GM12878 (cell line): Measurements from ENCODE around the gene MICA. TPM values are rescaled to one million over a fixed set of nuclear protein-coding genes. Genes with fewer than 3 reads are reported as not detected.

Experiments used
- ATAC-seq: fragments of 200-7000 bp; cut with Tn5 transposase; 3 replicates; pipeline ENCODE4 v1.9.1; 2020; ENCODE audit warnings: mild to moderate bottlenecking, moderate library complexity
- BruUV-seq: library from RNA; stranded (reverse); fragments of 400-500 nt; replicated peaks from 2 replicates; lab custom pipeline; 2021; lab: Mats Ljungman, UMichigan
- CTCF ChIA-PET: fragments of 300-600 bp; sonication (Branson Sonifier 250); formaldehyde crosslinking; extraction: SDS; loops from one replicate; lab custom pipeline; 2021; ENCODE audit warnings: inconsistent platforms; lab: Yijun Ruan, JAX
- POLR2A ChIA-PET: fragments of 350-600 bp; formaldehyde crosslinking; extraction: SDS; loops from one replicate; lab custom pipeline; 2021; ENCODE audit warnings: inconsistent platforms; lab: Charles Lee
- RAD21 ChIA-PET: fragments of 300-600 bp; sonication (Branson Sonifier 250); formaldehyde crosslinking; loops from one replicate; lab custom pipeline; 2023; ENCODE audit warnings: antibody characterized with exemption; ENCODE audit not compliant: unreplicated experiment; lab: Charles Lee
- SMC1A ChIA-PET: fragments of 300-600 bp; sonication (Branson Sonifier 250); formaldehyde crosslinking; loops from one replicate; lab custom pipeline; 2023; ENCODE audit not compliant: unreplicated experiment, uncharacterized antibody; lab: Charles Lee
- DNase-seq: peaks from one replicate; pipeline ENCODE4 v3.0.0-alpha.2; 2011; ENCODE audit warnings: low read depth, low spot score
- FAIRE-seq: peaks from 3 replicates; lab custom pipeline; 2011; peaks lifted over from hg19 to GRCh38; lab: Jason Lieb, UNC
- H2AFZ ChIP-seq: 2 replicates; pipeline ENCODE4 v1.6.0; 2011; ENCODE audit warnings: low read depth, low read length, control low read depth; ENCODE audit not compliant: control insufficient read depth
- H3K27ac ChIP-seq: 2 replicates; pipeline ENCODE4 v1.5.1; 2011; ENCODE audit warnings: control low read depth; ENCODE audit not compliant: control insufficient read depth, insufficient read depth
- H3K27me3 ChIP-seq, 2 experiments: replicated peaks in 1 of 2; 2 replicates each; pipeline versions ENCODE4 v1.6.0 to v1.6.1; 2011; ENCODE audit warnings: low read length in 1 of 2; ENCODE audit not compliant: control insufficient read depth in 2 of 2, insufficient read depth in 2 of 2
- H3K36me3 ChIP-seq, 2 experiments: 2 replicates each; pipeline ENCODE4 v1.5.1; 2011; ENCODE audit warnings: low read length in 1 of 2; ENCODE audit not compliant: control insufficient read depth in 2 of 2, insufficient read depth in 2 of 2
- H3K4me1 ChIP-seq: 2 replicates; pipeline ENCODE4 v1.6.1; 2011; ENCODE audit warnings: mild to moderate bottlenecking, low read length, moderate library complexity, mixed read lengths; ENCODE audit not compliant: control insufficient read depth, insufficient read depth
- H3K4me2 ChIP-seq: 2 replicates; pipeline ENCODE4 v1.6.0; 2011; ENCODE audit warnings: control low read depth; ENCODE audit not compliant: control insufficient read depth, insufficient read depth
- H3K4me3 ChIP-seq: fragments of 200-600 bp; sonication (generic); 2 replicates; pipeline ENCODE4 v1.5.1; 2016
- H3K79me2 ChIP-seq: 2 replicates; pipeline ENCODE4 v1.6.0; 2011; ENCODE audit warnings: low read length; ENCODE audit not compliant: control insufficient read depth, insufficient read depth
- H3K9ac ChIP-seq: 2 replicates; pipeline ENCODE4 v1.8.0; 2011; ENCODE audit warnings: low read length, control low read depth, mixed read lengths; ENCODE audit not compliant: control insufficient read depth, insufficient read depth
- H3K9me3 ChIP-seq: replicated peaks from 3 replicates; pipeline ENCODE4 v1.5.1; 2011; ENCODE audit warnings: mild to moderate bottlenecking, low read length; ENCODE audit not compliant: control insufficient read depth, insufficient read depth
- H4K20me1 ChIP-seq: 2 replicates; pipeline ENCODE4 v1.6.0; 2011; ENCODE audit not compliant: control insufficient read depth, insufficient read depth
- BHLHE40 ChIP-seq, 2 experiments: fragments of 450-650 bp in 1 of 2; IDR thresholded peaks; 2 replicates each; pipeline ENCODE4 v1.6.1; 2011 to 2017; ENCODE audit warnings: low read depth in 2 of 2, borderline replicate concordance in 1 of 2, improper control_type of control experiment in 1 of 2, low read length in 1 of 2, mild to moderate bottlenecking in 1 of 2
- CBX5 ChIP-seq: sonication (generic); IDR thresholded peaks from 2 replicates; pipeline ENCODE4 v1.6.1; 2016; ENCODE audit warnings: low read depth, moderate library complexity, mild to moderate bottlenecking, inconsistent platforms
- CHD4 ChIP-seq: fragments of 200-600 bp; sonication (generic); IDR thresholded peaks from 2 replicates; pipeline ENCODE4 v1.6.1; 2016; ENCODE audit warnings: mild to moderate bottlenecking
- CREB1 ChIP-seq: IDR thresholded peaks from 2 replicates; pipeline ENCODE4 v1.6.1; 2012; ENCODE audit warnings: low read depth, mild to moderate bottlenecking, inconsistent platforms
- EED ChIP-seq: sonication (generic); IDR thresholded peaks from 2 replicates; pipeline ENCODE4 v1.6.1; 2016; ENCODE audit warnings: antibody characterized with exemption, low read depth
- EGR1 ChIP-seq, 2 experiments: IDR thresholded peaks; 1 replicate in 1 of 2; 2 replicates in 1 of 2; pipeline ENCODE4 v1.6.1; 2011 to 2012; ENCODE audit warnings: low read depth in 2 of 2, low read length in 2 of 2, borderline replicate concordance in 1 of 2, mild to moderate bottlenecking in 1 of 2, moderate library complexity in 1 of 2
- EZH2 ChIP-seq: IDR thresholded peaks from 2 replicates; pipeline ENCODE4 v1.6.1; 2012; ENCODE audit warnings: low read depth, mild to moderate bottlenecking, control low read depth, inconsistent platforms, low read length, borderline replicate concordance; ENCODE audit not compliant: control insufficient read depth
- FOXK2 ChIP-seq: fragments of 450-650 bp; IDR thresholded peaks from 2 replicates; pipeline ENCODE4 v1.6.1; 2017; ENCODE audit warnings: mild to moderate bottlenecking, moderate library complexity
- MEF2A ChIP-seq: IDR thresholded peaks from 2 replicates; pipeline ENCODE4 v1.6.1; 2011; ENCODE audit warnings: low read depth, mild to moderate bottlenecking, low read length, moderate library complexity; ENCODE audit not compliant: insufficient read depth
- NBN ChIP-seq: fragments of 450-650 bp; IDR thresholded peaks from 2 replicates; pipeline ENCODE4 v1.6.1; 2016
- NFYB ChIP-seq: IDR thresholded peaks from 2 replicates; pipeline ENCODE4 v1.6.1; 2011; ENCODE audit warnings: low read depth, mild to moderate bottlenecking, low read length, improper control_type of control experiment, moderate library complexity; ENCODE audit not compliant: insufficient read depth
- NR2C2 ChIP-seq: IDR thresholded peaks from 2 replicates; pipeline ENCODE4 v1.6.1; 2011; ENCODE audit warnings: borderline replicate concordance, low read depth; ENCODE audit not compliant: control insufficient read depth, insufficient read length
- PKNOX1 ChIP-seq: fragments of 450-650 bp; IDR thresholded peaks from 2 replicates; pipeline ENCODE4 v1.6.1; 2016; ENCODE audit warnings: mild to moderate bottlenecking
- POU2F2 ChIP-seq: IDR thresholded peaks from 3 replicates; pipeline ENCODE4 v1.6.1; 2011; ENCODE audit warnings: low read depth, mild to moderate bottlenecking, low read length, borderline replicate concordance
- RBBP5 ChIP-seq: fragments of 200-600 bp; sonication (generic); conservative IDR thresholded peaks from 2 replicates; pipeline ENCODE4 v1.6.1; 2016
- SREBF2 ChIP-seq: IDR thresholded peaks from 2 replicates; pipeline ENCODE4 v1.6.1; 2012; ENCODE audit warnings: mild to moderate bottlenecking, low read length
- TAF1 ChIP-seq: IDR thresholded peaks from 2 replicates; pipeline ENCODE4 v1.6.1; 2011; ENCODE audit warnings: mild to moderate bottlenecking, low read depth, low read length, borderline replicate concordance
- USF2 ChIP-seq: IDR thresholded peaks from 2 replicates; pipeline ENCODE4 v1.6.1; 2011; ENCODE audit warnings: low read depth, low read length, improper control_type of control experiment, borderline replicate concordance
- YY1 ChIP-seq: IDR thresholded peaks from 2 replicates; pipeline ENCODE4 v1.6.1; 2011; ENCODE audit warnings: low read depth, mild to moderate bottlenecking, low read length
- WGBS: methylation state at CpG from one replicate; pipeline ENCODE4 v1.1.6; 2016; ENCODE audit warnings: low lambda C conversion rate; ENCODE audit not compliant: insufficient replicate concordance, insufficient coverage; ENCODE audit errors: missing lambda C conversion rate; 5-methylcytosine and 5-hydroxymethylcytosine counted together
- in situ Hi-C: fragments of 300-500 bp; cut with MboI; formaldehyde crosslinking; loops from 9 replicates; pipeline ENCODE4 v1.14.3; 2018; ENCODE audit warnings: mixed read lengths
- intact Hi-C: fragments of 100-400 bp; cut with micrococcal nuclease; formaldehyde crosslinking; loops from one replicate; pipeline ENCODE4 v1.14.2; 2022; ENCODE audit not compliant: unreplicated experiment
- polyA plus RNA-seq, 11 experiments: library from polyadenylated mRNA; depleted of rRNA in 4 of 11; unstranded in 6 of 11; stranded (reverse) in 5 of 11; fragments of >200 nt; fragmentation: Nextera tagmentation in 4 of 11; fragmentation: Illumina TruSeq in 1 of 11; extraction: Ambion mirVana in 4 of 11; extraction: Trizol in 1 of 11; gene quantifications; 1 replicate in 1 of 11; 2 replicates in 10 of 11; pipeline versions ENCODE4 v1.2.1 to v1.2.3, GENCODE V29; 2011 to 2016; ENCODE audit warnings: inconsistent platforms in 2 of 11, missing spikeins in 2 of 11, low read depth in 1 of 11
- total RNA-seq, 4 experiments: library from RNA; depleted of rRNA in 3 of 4; stranded (reverse); fragments of >200 nt in 3 of 4; fragmentation: Illumina TruSeq in 1 of 4; extraction: Trizol in 1 of 4; gene quantifications; 2 replicates each; pipeline versions ENCODE4 v1.2.1 to v1.2.3, GENCODE V29; 2013 to 2021

The MICA gene
- total and polyA plus RNA-seq, 10 of the 15 experiments (the other 5 are each of a cell fraction or from before 2014, with no cell fraction given): 3.6 to 10.5 (median 6.9) TPM

DNA sequence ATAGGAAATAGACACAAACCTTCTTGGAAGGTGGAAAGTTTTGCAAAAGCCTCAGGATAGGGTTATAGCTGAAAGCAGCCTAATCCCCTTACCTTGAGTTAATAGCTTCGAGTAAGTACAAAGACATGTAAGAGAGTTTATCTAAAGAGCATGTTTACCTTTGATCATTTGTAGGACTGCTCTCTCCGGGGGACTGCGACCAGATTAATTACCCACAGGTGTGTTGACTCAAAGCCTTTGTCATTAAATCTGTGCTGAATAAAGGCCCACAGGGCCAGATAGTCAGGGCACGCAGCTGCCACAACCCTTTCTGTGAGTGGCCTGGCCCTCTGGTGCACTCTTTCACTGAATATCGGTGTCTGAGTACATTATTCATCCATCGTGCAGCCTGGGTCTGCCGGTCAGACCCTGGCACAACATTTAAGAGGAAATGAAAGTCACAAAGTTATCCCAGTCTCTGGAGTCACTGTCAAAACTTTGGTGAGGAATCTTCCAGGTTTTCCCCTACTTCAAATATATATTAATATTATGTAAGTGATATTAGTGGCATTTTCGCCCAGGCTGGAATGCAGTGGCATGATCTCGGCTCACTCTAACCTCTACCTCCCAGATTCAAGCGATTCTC lies 5.4 kb upstream of the MICA start (continued):
- TF ChIP-seq RBBP5 (no peak), BHLHE40 (IDR thresholded peaks at IDR 0.05; ENCODE audit: borderline replicate concordance in 1 of 2, low read depth in 2 of 2, low read length in 1 of 2) (no peak), PKNOX1 (no peak), NBN (no peak), NR2C2 (no peak), FOXK2 (no peak), POU2F2 (no peak), TAF1 (no peak)
- TF ChIP-seq, all 136 proteins: peak for 0

GRCh38 chr6:31399589-31400466 lies 3.6 kb upstream of the MICA start:
- Histone ChIP-seq H3K9ac (peak overlapping the region; percentile 81), H3K9me3 (no peaks in the 10 kb centered on the region), H3K4me3 (peak overlapping the region; percentile 71), H2AFZ (peak overlapping the region; percentile 82), H3K27me3 (no peaks in the 10 kb centered on the region), H3K36me3 (no peaks in the 10 kb centered on the region), H3K27ac (peak overlapping the region; percentile 73), H3K4me1 (peaks cover 16% of the 10 kb centered on the region), H3K79me2 (peaks cover 39% of the 10 kb centered on the region), H3K4me2 (peak overlapping the region; percentile 81), H4K20me1 (no peaks in the 10 kb centered on the region; the same call in 1 of the 2 replicates)
- FAIRE-seq (peak; percentile 18), DNase-seq (no peak), ATAC-seq (peak; percentile 60)
- RAD21 ChIA-PET: interaction anchor here (0.6 to 3.7 kb wide), 10 partner anchors 20 to 192 kb away, joined by 3 to 21 read pairs (median 4); partner anchors contain the start of genes ATP6V1G2, DDX39B and HLA-B
- in situ Hi-C loops: loop anchor here (5.0 kb wide), 1 partner anchor 42 kb away; no protein-coding TSS in a partner anchor
- intact Hi-C loops: loop anchor here (1.0 to 10.0 kb wide), 2 partner anchors 41 to 195 kb away; partner anchors contain the start of gene NCR3
- TSS peak; percentile 79 for BruUV-seq
- 2% methylated on average over 52 of the region's 57 CpGs for WGBS
- POLR2A ChIA-PET: interaction anchor here (0.7 to 1.7 kb wide), 9 partner anchors 16 to 197 kb away, joined by 3 to 8 read pairs (median 5); no protein-coding TSS in a partner anchor
- SMC1A ChIA-PET: interaction anchor here (0.7 to 6.3 kb wide), 11 partner anchors 19 to 198 kb away, joined by 3 to 71 read pairs (median 4); no protein-coding TSS in a partner anchor
- CTCF ChIA-PET: interaction anchor here (0.6 to 7.6 kb wide), 16 partner anchors 19 to 1840 kb away, joined by 3 to 145 read pairs (median 3); partner anchors contain the start of genes MICB and TCF19
- TF ChIP-seq TAF1 (no peak), MEF2A (no peak), CHD4 (no peak), POU2F2 (no peak), CBX5 (no peak), CREB1 (0 out of 2 replicates have a peak, but pooled peaks have one; percentile 19), EGR1 (IDR thresholded peaks at IDR 0.05; ENCODE audit: borderline replicate concordance in 1 of 2, low read depth in 2 of 2, low read length in 2 of 2) (peak in 1 of 2 experiments; percentile 94; a peak in 2 of 3 replicates), SREBF2 (no peak), EZH2 (no peak), YY1 (peak; percentile 78), EED (peak; percentile 94), USF2 (no peak), NFYB (no peak)
